ENCODE measurements around the gene NSUN4.

Gene NSUN4

DNA sequence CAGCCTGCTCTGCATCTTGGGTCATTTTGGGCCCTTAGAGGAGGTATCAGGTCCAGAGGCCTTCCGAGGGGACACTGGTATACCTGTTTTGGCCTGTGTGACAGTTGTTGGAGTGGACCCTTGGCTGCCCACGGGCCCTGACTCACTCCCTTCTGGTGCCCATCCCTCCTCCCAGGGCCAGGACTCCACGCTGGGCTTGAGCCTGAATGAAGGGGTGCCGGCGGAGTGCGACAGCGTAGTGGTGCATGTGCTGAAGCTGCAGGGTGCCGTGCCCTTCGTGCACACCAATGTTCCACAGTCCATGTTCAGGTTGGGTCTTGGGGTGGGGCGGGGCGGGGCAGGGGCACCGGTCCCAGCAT, 64.6 kb downstream of the NSUN4 start:
- H3K4me3 ChIP-seq (ENCODE audit: low read depth, low read length) = no peak overlapping the region
- DNase-seq (ENCODE audit: low read depth) = no peak
- TF ChIP-seq, protein P1, sequence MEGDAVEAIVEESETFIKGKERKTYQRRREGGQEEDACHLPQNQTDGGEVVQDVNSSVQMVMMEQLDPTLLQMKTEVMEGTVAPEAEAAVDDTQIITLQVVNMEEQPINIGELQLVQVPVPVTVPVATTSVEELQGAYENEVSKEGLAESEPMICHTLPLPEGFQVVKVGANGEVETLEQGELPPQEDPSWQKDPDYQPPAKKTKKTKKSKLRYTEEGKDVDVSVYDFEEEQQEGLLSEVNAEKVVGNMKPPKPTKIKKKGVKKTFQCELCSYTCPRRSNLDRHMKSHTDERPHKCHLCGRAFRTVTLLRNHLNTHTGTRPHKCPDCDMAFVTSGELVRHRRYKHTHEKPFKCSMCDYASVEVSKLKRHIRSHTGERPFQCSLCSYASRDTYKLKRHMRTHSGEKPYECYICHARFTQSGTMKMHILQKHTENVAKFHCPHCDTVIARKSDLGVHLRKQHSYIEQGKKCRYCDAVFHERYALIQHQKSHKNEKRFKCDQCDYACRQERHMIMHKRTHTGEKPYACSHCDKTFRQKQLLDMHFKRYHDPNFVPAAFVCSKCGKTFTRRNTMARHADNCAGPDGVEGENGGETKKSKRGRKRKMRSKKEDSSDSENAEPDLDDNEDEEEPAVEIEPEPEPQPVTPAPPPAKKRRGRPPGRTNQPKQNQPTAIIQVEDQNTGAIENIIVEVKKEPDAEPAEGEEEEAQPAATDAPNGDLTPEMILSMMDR (IDR thresholded peaks at IDR 0.05; ENCODE audit: low read depth, low read length, missing control alignments) = no peak

DNA sequence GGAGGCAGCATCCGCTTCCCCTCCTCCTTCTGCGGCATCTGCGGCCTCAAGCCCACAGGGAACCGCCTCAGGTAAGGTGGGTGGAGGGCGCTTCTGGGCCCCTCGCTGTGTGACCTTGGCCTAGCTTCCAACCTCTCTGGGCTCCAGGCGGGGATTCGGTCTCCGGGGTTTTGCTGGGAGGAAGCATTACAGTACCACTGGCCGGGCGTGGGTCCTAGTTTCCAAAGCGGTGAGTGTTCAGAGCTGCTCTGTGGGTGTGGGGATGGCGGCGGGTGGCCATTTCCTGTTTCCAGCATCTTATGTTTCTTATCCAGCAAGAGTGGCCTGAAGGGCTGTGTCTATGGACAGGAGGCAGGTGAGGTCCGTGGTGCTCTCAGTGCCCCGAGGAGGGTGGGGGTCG, 65.1 kb downstream of the NSUN4 start:
- TF ChIP-seq, protein P1 (IDR thresholded peaks at IDR 0.05; ENCODE audit: low read depth, low read length, missing control alignments) = no peak
- DNase-seq (ENCODE audit: low read depth) = no peak
- no peak overlapping the region for H3K4me3 ChIP-seq (ENCODE audit: low read depth, low read length)

DNA sequence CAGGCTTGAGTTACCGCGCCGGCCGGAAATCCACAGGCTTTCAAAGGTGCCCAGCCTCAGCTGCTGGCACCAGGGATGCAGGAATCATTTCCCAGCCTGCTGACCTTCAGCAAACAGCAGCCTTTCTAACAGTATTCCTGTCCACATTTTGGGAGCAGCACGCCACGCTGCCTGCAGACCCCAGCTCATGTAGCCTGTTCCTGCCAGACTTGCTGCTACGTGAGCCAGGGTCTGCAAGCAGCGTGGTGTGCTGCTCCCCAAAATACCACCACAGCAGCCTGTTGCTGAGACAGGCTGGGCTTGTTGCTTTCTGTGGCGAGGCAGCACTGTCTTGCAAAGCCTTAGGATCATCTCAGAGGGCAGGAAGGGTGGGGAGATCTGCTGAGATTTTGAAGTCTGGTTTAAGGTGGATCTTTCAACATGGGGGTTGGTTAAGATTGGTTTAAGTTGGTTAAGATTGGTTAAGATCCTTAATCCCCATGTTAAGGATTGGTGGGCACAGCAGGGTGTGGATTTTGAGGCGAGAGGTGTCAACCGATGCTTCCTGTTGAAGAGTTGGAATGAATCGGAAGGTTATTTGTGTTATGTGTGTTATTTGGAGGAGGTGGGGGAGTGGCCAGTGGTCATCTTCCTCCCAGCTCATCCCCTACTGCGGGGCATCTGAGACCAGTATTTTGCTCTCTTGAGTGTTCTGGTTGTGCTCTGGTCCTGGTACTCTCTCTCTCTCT, 66.4 kb downstream of the NSUN4 start:
- H3K4me3 ChIP-seq (ENCODE audit: low read depth, low read length) = no peak overlapping the region

DNA sequence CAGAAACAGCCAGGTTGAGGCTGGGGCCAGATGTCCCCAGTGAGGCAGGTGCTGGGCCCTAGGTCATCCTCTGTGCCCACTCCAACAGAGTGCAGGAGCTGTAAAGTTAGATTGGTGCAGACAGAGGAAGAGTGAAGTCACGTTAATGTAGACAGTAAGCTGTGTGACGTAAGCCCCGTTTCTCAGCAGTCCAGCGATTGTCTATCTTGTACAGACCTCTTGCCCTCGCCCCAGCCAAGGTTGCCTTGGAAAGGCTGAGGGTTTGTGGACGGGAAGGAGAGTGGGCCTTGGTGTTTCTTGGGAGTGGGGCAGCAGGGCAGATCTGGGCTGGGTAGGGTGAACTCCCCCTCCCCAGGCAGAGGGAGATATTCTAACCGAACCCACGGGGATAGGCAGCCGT, 67.0 kb downstream of the NSUN4 start:
- TF ChIP-seq, protein P1 (IDR thresholded peaks at IDR 0.05; ENCODE audit: low read depth, low read length, missing control alignments) = no peak
- H3K4me3 ChIP-seq (ENCODE audit: low read depth, low read length) = no peak overlapping the region
- no peak for DNase-seq (ENCODE audit: low read depth)

More for the DNA sequence above, 66.4 kb downstream of the NSUN4 start:
- no peak for DNase-seq (ENCODE audit: low read depth)
- TF ChIP-seq, protein P1 (IDR thresholded peaks at IDR 0.05; ENCODE audit: low read depth, low read length, missing control alignments) = no peak

DNA sequence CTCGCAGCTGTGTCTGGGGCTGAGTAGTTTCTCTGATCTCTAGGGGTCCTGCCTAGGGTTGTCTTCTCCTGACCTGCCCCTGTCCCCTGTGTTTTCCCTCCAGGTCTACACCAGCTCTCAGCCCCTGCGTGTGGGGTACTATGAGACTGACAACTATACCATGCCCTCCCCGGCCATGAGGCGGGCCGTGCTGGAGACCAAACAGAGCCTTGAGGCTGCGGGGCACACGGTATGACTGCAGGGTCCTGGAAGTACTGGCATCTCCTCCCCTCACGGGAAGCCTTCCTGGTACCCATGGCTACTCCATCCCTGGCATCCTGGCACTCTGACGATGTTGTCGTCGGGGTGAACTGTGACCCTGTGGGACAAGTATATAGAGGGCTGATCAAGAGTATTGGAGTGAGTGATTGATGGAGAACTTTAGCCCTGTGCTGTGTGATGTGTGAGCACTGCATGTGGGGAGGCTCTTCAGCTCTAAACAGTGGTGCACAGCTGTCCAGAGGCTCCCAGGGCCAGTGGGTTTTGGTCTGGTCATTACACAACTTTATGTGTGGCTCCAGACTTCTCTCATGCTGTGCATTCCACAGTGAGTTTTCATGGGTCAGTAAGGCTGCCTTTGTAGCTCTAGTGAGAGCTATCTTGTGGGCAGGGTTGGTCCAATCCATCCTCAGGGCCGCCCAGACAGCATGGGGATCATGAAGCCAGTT, 67.9 kb downstream of the NSUN4 start:
- TF ChIP-seq, protein P1 (IDR thresholded peaks at IDR 0.05; ENCODE audit: low read depth, low read length, missing control alignments) = no peak
- no peak overlapping the region for H3K4me3 ChIP-seq (ENCODE audit: low read depth, low read length)
- no peak for DNase-seq (ENCODE audit: low read depth)

DNA sequence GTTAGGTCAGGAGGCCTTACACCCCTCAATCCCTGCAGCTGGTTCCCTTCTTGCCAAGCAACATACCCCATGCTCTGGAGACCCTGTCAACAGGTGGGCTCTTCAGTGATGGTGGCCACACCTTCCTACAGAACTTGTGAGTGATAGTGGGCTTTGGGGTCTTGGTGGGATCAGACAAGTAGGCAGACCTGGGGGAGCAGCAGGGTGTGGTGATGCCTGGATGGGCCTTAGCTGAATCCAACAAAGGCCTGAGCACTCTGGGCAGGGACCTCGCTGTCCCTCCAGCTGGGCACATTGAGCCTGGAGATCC, 68.4 kb downstream of the NSUN4 start:
- TF ChIP-seq, protein P1 (IDR thresholded peaks at IDR 0.05; ENCODE audit: low read depth, low read length, missing control alignments) = no peak
- no peak overlapping the region for H3K4me3 ChIP-seq (ENCODE audit: low read depth, low read length)

More for the DNA sequence above, 68.4 kb downstream of the NSUN4 start:
- DNase-seq (ENCODE audit: low read depth) = no peak

Measured in GM12864 (cell line).